ENCODE results near the gene NBAS. TPM values are rescaled to one million over a fixed set of nuclear protein-coding genes. Genes with fewer than 3 reads are reported as not detected.

Gene NBAS
- total and polyA plus RNA-seq, 12 donors: 26.4 to 79.1 (median 56.3) TPM

DNA sequence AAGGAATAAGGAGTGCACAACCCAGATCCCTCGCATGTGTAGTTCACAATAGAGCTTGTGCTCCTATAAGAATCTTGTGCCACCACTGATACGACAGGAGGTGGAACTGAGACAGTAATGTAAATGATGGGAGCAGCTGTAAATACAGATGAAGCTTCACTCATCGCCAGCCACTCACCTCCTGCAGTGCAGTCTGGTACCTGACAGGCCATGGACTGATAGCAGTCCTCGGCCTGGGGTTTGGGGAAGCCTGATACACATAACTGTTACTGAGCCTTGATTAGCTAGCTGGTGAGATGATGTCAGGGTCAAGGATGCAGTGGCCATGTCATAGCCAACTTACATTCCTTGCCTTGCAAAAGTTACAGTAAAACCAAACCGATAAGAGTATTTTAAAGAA is 376.6 kb downstream of the NBAS start:
- TF ChIP-seq, protein P1, sequence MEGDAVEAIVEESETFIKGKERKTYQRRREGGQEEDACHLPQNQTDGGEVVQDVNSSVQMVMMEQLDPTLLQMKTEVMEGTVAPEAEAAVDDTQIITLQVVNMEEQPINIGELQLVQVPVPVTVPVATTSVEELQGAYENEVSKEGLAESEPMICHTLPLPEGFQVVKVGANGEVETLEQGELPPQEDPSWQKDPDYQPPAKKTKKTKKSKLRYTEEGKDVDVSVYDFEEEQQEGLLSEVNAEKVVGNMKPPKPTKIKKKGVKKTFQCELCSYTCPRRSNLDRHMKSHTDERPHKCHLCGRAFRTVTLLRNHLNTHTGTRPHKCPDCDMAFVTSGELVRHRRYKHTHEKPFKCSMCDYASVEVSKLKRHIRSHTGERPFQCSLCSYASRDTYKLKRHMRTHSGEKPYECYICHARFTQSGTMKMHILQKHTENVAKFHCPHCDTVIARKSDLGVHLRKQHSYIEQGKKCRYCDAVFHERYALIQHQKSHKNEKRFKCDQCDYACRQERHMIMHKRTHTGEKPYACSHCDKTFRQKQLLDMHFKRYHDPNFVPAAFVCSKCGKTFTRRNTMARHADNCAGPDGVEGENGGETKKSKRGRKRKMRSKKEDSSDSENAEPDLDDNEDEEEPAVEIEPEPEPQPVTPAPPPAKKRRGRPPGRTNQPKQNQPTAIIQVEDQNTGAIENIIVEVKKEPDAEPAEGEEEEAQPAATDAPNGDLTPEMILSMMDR (IDR thresholded peaks at IDR 0.05): no peak
- H3K27me3 ChIP-seq: no peaks in the 10 kb centered on the region
- WGBS, 2 donors: 86 to 91% methylated on average over 5 of the region's 5 CpGs
- H3K4me3 ChIP-seq: no peak overlapping the region
- H3K4me1 ChIP-seq: no peaks in the 10 kb centered on the region
- ATAC-seq (no peak), DNase-seq (no peak)
- intact Hi-C loops (cut with DNase I): no loop called here
- peaks cover 0 to 65% (median 7%) of the 10 kb centered on the region in 9 donors for H3K36me3 ChIP-seq
- H3K27ac ChIP-seq: no peak overlapping the region
- no peaks in the 10 kb centered on the region for H3K9me3 ChIP-seq

DNA sequence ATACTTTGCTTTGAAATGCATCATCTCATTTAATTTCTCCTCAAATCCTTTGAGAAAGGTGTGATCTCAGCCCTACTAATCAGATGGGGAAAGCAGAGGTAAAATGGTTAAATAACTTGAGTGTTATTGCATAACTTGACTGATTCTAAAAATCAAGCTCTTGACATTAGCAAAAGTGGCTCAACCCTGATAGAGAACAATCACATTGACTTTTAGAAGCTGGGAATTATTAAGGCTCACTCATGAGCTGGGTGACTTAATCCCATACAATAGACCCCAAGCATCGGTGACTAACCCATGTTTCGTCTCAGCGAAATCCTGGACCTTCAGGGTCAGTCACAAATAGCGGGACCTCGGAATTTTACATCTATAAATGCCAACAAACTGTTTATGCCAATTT is 378.9 kb downstream of the NBAS start:
- TF ChIP-seq, protein P1 (IDR thresholded peaks at IDR 0.05): no peak
- Histone ChIP-seq H3K36me3 (peaks cover 0 to 71% (median 11%) of the 10 kb centered on the region in 9 donors), H3K27me3 (no peaks in the 10 kb centered on the region), H3K4me1 (no peaks in the 10 kb centered on the region), H3K27ac (no peak overlapping the region), H3K9me3 (no peaks in the 10 kb centered on the region), H3K4me3 (no peak overlapping the region)
- DNase-seq (no peak), ATAC-seq (no peak)
- intact Hi-C loops (cut with DNase I): no loop called here
- 95 to 96% methylated on average over 5 of the region's 5 CpGs for WGBS, 2 donors

DNA sequence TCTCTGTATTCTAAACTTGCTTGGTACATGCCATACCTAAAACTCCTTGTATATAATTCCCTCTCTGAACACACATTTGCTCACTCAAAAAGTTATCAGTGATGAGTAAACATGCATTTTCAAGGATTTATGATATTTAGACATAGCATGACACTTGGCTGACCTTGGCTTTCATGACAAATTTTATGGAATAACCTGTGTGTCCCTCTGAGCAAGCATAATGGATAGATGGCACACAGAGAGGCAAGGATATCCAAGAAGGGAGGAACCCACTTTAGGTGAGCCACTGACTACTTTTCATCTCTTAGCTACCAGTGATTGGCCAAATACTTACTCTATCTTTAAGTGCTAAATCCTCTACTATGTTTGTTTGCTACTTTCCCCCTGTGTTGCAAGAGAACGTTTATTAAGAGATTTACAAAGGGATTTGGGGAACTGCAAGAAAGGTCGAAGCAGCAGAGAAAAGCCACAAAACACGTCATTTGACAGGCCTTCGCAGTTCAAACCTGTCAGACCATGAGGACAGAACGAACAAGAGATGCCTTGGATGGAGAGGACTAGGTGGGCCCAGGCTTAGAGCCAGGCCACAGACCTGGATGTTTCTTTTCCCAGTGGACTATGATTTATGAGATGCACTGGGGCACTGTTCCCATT is 379.9 kb downstream of the NBAS start:
- Histone ChIP-seq H3K4me3 (no peak overlapping the region), H3K27ac (no peak overlapping the region), H3K36me3 (peaks cover 0 to 73% (median 7%) of the 10 kb centered on the region in 9 donors), H3K9me3 (no peaks in the 10 kb centered on the region), H3K4me1 (no peaks in the 10 kb centered on the region), H3K27me3 (no peaks in the 10 kb centered on the region)
- intact Hi-C loops (cut with DNase I): no loop called here
- DNase-seq: no peak
- WGBS, 2 donors: 89 to 90% methylated on average over 5 of the region's 5 CpGs
- no peak for ATAC-seq
- TF ChIP-seq, protein P1 (IDR thresholded peaks at IDR 0.05): no peak

DNA sequence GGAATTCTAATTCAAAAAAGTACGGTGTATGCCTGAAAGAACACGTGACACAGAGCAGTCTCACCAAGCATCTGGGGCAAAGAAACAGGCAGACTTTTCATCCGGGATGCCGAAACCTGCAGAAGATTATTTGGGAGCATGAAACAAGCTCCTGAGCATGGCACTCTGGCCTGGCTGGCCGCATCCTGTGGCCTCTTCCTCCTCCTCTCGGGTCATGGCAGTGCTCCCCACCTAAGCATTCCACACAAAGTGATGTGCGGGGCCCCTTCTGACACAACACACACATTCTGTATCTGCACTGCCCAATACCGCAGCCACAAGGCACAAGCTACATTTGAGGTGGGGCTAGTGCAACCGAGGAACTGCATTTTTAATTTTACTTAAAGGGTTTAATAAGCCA is 380.8 kb downstream of the NBAS start:
- DNase-seq (no peak), ATAC-seq (no peak)
- H3K36me3 ChIP-seq: peaks cover 0 to 70% (median 4%) of the 10 kb centered on the region in 9 donors
- no peaks in the 10 kb centered on the region for H3K9me3 ChIP-seq
- no peak overlapping the region for H3K4me3 ChIP-seq
- TF ChIP-seq, protein P1 (IDR thresholded peaks at IDR 0.05): no peak
- 92 to 95% methylated on average over 9 of the region's 9 CpGs for WGBS, 2 donors
- H3K27ac ChIP-seq: no peak overlapping the region
- no peaks in the 10 kb centered on the region for H3K4me1 ChIP-seq
- H3K27me3 ChIP-seq: no peaks in the 10 kb centered on the region
- intact Hi-C loops (cut with DNase I): no loop called here

All from heart right ventricle (tissue), 16 donors.